OCI-LY7 (cell line): ENCODE measurements around the gene APBA1.

Source experiments
- EZH2phosphoT487 ChIP-seq: fragments of 200-600 bp; sonication (generic); IDR thresholded peaks from 2 replicates; pipeline ENCODE4 v1.6.1; 2018; ENCODE audit warnings: low read depth, borderline replicate concordance, mild to moderate bottlenecking, mixed run types, antibody characterized with exemption, low read length, moderate library complexity, mixed read lengths
- TF ChIP-seq, protein P1 (sequence below): fragments of 200-600 bp; sonication (generic); conservative IDR thresholded peaks from 2 replicates; pipeline ENCODE4 v1.5.1; 2014; ENCODE audit warnings: mild to moderate bottlenecking, antibody characterized with exemption, low read length, moderate library complexity, mixed read lengths

DNA sequence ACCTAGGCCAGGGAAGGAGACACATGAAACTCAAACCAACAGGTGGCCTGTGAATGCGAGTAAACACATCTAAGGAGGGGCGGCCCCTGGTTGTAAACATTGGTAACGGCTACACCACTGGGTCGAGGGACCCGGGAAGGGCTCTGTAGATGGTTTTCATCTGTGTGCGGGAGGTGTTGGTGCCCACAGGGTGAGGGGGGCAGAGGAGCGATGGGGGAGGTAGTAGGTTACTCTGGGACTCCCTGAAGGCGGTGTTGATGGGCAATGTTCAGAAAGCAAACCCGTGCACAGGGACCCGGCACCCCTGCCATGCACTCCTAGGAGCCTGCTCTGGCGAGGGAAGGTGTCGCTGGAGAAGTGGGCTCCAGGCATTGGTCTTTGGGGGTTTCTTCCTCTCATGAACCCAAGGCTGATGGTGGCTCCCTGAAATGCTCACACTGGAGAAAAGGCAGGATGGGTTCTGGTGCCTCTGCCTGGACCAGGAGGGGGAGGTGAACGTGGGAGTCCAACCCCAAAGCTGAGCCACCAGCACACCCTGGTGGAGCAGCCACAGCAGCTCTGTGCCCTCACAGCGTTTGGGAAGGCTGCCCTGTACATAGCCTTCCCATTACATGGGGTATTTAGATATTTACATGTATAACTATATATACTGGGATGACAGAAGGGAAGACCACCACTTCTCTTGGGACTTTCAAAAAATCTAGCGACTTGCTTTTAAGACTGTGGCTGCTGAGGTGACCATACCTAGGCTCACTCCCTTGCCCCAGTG is 244.0 kb downstream of the APBA1 start:
- TF ChIP-seq, protein P1, sequence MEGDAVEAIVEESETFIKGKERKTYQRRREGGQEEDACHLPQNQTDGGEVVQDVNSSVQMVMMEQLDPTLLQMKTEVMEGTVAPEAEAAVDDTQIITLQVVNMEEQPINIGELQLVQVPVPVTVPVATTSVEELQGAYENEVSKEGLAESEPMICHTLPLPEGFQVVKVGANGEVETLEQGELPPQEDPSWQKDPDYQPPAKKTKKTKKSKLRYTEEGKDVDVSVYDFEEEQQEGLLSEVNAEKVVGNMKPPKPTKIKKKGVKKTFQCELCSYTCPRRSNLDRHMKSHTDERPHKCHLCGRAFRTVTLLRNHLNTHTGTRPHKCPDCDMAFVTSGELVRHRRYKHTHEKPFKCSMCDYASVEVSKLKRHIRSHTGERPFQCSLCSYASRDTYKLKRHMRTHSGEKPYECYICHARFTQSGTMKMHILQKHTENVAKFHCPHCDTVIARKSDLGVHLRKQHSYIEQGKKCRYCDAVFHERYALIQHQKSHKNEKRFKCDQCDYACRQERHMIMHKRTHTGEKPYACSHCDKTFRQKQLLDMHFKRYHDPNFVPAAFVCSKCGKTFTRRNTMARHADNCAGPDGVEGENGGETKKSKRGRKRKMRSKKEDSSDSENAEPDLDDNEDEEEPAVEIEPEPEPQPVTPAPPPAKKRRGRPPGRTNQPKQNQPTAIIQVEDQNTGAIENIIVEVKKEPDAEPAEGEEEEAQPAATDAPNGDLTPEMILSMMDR: no peak
- TF ChIP-seq EZH2phosphoT487: no peak
